Activated T-helper 17 cell treated with anti-CD3 and anti-CD28 coated beads, Interleukin-2, amount 50 U/mL, for 72 hours (primary cell): Measurements from ENCODE around the gene HOXA3. TPM values are rescaled to one million over a fixed set of nuclear protein-coding genes. Genes with fewer than 3 reads are reported as not detected.

Experiments
- ATAC-seq: fragments of 150-1000 bp; cut with Tn5 transposase; replicated peaks from 2 replicates; pipeline ENCODE4 v1.10.0; 2021; ENCODE audit warnings: mild to moderate bottlenecking, moderate library complexity
- H3K27ac Mint-ChIP-seq: one replicate; pipeline ENCODE4 v1.8.0; 2022; ENCODE audit warnings: mixed read lengths
- H3K27me3 Mint-ChIP-seq: one replicate; pipeline ENCODE4 v1.8.0; 2022; ENCODE audit warnings: mixed read lengths
- H3K36me3 Mint-ChIP-seq: one replicate; pipeline ENCODE4 v1.8.0; 2022; ENCODE audit warnings: low read depth, mild to moderate bottlenecking, mixed read lengths
- H3K4me1 Mint-ChIP-seq: one replicate; pipeline ENCODE4 v1.8.0; 2022; ENCODE audit warnings: mixed read lengths
- H3K4me3 Mint-ChIP-seq: one replicate; pipeline ENCODE4 v1.8.0; 2022; ENCODE audit warnings: mild to moderate bottlenecking, mixed read lengths
- H3K9me3 Mint-ChIP-seq: one replicate; pipeline ENCODE4 v1.8.0; 2022; ENCODE audit warnings: mixed read lengths
- total RNA-seq, 2 donors: library from RNA; stranded (reverse); gene quantifications; one replicate each; pipeline ENCODE4 v1.2.3, GENCODE V29; 2022

Gene HOXA3
- total RNA-seq, 2 donors from 2014 or later = not detected

GRCh38 chr7:27111042-27111750, 41.2 kb downstream of the HOXA3 start:
- peaks cover 10% of the 10 kb centered on the region for H3K27me3 Mint-ChIP-seq
- no peak overlapping the region for H3K4me3 Mint-ChIP-seq
- H3K27ac Mint-ChIP-seq = no peak overlapping the region
- H3K36me3 Mint-ChIP-seq = no peaks in the 10 kb centered on the region
- H3K9me3 Mint-ChIP-seq = no peaks in the 10 kb centered on the region
- no peak for ATAC-seq
- H3K4me1 Mint-ChIP-seq = peaks cover 4% of the 10 kb centered on the region

DNA sequence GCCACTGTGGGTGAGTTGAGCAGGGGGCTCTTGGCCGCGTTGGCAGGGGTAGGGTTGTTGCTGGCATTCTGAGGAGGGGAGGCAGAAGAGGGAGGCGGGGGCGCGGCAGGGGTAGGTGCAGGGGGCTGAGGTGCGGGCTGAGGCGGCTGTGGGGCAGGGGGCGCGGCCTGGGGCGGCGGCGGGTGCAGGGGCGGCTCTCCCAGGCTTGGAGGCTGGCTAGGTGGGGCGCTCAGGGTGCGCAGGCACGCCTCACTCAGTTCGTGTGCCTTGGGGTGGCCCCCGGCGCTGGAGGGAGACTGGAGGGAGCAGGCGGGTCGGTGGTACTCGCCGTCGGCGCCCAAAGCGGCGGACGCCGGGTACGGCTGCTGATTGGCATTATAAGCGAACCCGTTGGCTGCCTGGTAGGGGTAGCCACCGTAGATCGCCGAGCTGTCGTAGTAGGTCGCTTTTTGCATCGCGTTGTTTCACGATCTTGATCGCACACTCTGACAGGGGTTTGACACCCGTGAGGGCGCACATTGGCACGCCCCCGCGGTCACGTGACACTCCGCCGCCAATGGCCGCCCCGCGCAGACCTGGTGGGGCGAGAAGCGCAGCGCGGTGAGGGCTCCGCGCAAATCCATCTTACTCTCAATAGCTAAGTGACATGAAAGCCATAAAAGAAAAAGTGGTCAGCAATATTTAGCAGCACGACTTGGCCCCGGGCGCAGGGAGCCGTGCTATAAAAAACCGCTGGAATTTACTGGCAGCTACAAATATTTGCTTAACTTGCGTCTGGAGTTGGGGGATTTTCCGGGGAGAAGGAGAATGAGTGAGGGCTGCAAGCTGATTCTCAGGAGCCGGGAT, 42.0 kb downstream of the HOXA3 start:
- no peaks in the 10 kb centered on the region for H3K36me3 Mint-ChIP-seq
- H3K9me3 Mint-ChIP-seq = no peaks in the 10 kb centered on the region
- H3K4me3 Mint-ChIP-seq = no peak overlapping the region
- no peak overlapping the region for H3K27ac Mint-ChIP-seq
- H3K4me1 Mint-ChIP-seq = peaks cover 4% of the 10 kb centered on the region
- ATAC-seq = no peak
- H3K27me3 Mint-ChIP-seq = peaks cover 11% of the 10 kb centered on the region

GRCh38 chr7:27109466-27110185, 42.8 kb downstream of the HOXA3 start:
- no peak for ATAC-seq
- H3K9me3 Mint-ChIP-seq = no peaks in the 10 kb centered on the region
- no peaks in the 10 kb centered on the region for H3K36me3 Mint-ChIP-seq
- H3K27me3 Mint-ChIP-seq = peaks cover 15% of the 10 kb centered on the region
- peaks cover 4% of the 10 kb centered on the region for H3K4me1 Mint-ChIP-seq
- no peak overlapping the region for H3K27ac Mint-ChIP-seq
- H3K4me3 Mint-ChIP-seq = no peak overlapping the region

GRCh38 chr7:27108390-27109127, 43.8 kb downstream of the HOXA3 start:
- no peaks in the 10 kb centered on the region for H3K36me3 Mint-ChIP-seq
- H3K27me3 Mint-ChIP-seq = peaks cover 25% of the 10 kb centered on the region
- H3K4me1 Mint-ChIP-seq = peaks cover 8% of the 10 kb centered on the region

GRCh38 chr7:27107391-27108381, 44.7 kb downstream of the HOXA3 start:
- H3K9me3 Mint-ChIP-seq = no peaks in the 10 kb centered on the region
- H3K4me1 Mint-ChIP-seq = peaks cover 14% of the 10 kb centered on the region
- no peak for ATAC-seq
- H3K4me3 Mint-ChIP-seq = no peak overlapping the region
- no peak overlapping the region for H3K27ac Mint-ChIP-seq
- peaks cover 4% of the 10 kb centered on the region for H3K36me3 Mint-ChIP-seq
- H3K27me3 Mint-ChIP-seq = peaks cover 30% of the 10 kb centered on the region

More at GRCh38 chr7:27108390-27109127, 43.8 kb downstream of the HOXA3 start:
- Mint-ChIP-seq H3K4me3 (no peak overlapping the region), H3K27ac (no peak overlapping the region), H3K9me3 (no peaks in the 10 kb centered on the region)
- no peak for ATAC-seq

DNA sequence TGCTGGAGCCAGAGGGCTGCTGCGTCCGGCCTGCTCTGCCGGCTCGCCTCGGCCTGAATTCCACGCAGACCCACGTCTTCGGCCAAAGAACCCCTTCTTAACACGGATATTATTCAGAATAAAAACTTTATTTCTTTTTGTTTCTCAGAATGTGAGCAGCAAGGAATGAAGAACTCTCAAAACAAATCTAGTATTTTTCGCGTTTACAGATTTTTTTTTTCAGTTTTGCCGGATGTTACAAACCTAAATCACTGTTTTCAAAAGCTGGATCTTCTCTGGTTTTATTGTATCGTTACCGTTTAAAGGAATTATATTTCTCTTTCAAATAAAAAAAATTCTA, 45.5 kb downstream of the HOXA3 start:
- Mint-ChIP-seq H3K27ac (no peak overlapping the region), H3K27me3 (peaks cover 35% of the 10 kb centered on the region), H3K36me3 (peaks cover 11% of the 10 kb centered on the region), H3K4me3 (no peak overlapping the region), H3K9me3 (no peaks in the 10 kb centered on the region), H3K4me1 (peaks cover 17% of the 10 kb centered on the region)
- no peak for ATAC-seq

- no peak for ATAC-seq
- H3K27me3 Mint-ChIP-seq = peaks cover 37% of the 10 kb centered on the region
- H3K27ac Mint-ChIP-seq = no peak overlapping the region
- no peaks in the 10 kb centered on the region for H3K9me3 Mint-ChIP-seq
- H3K4me1 Mint-ChIP-seq = peaks cover 17% of the 10 kb centered on the region
- H3K36me3 Mint-ChIP-seq = peaks cover 16% of the 10 kb centered on the region
- no peak overlapping the region for H3K4me3 Mint-ChIP-seq
Measured at GRCh38 chr7:27106181-27106900, 46.0 kb downstream of the HOXA3 start.

- ATAC-seq = no peak
- Mint-ChIP-seq H3K27me3 (peaks cover 44% of the 10 kb centered on the region), H3K36me3 (peaks cover 25% of the 10 kb centered on the region), H3K27ac (no peak overlapping the region), H3K4me3 (no peak overlapping the region), H3K4me1 (peaks cover 17% of the 10 kb centered on the region), H3K9me3 (no peaks in the 10 kb centered on the region)
Measured at GRCh38 chr7:27105301-27106031, 46.9 kb downstream of the HOXA3 start.

- peaks cover 35% of the 10 kb centered on the region for H3K36me3 Mint-ChIP-seq
- H3K9me3 Mint-ChIP-seq = no peaks in the 10 kb centered on the region
- peaks cover 53% of the 10 kb centered on the region for H3K27me3 Mint-ChIP-seq
- H3K27ac Mint-ChIP-seq = no peak overlapping the region
- ATAC-seq = no peak
- peaks cover 17% of the 10 kb centered on the region for H3K4me1 Mint-ChIP-seq
- H3K4me3 Mint-ChIP-seq = no peak overlapping the region
Measured at GRCh38 chr7:27104341-27105058, 47.9 kb downstream of the HOXA3 start.

GRCh38 chr7:27103489-27104226, 48.7 kb downstream of the HOXA3 start:
- ATAC-seq = no peak
- Mint-ChIP-seq H3K9me3 (no peaks in the 10 kb centered on the region), H3K36me3 (peaks cover 37% of the 10 kb centered on the region), H3K27me3 (peaks cover 55% of the 10 kb centered on the region), H3K4me1 (peaks cover 17% of the 10 kb centered on the region), H3K4me3 (no peak overlapping the region), H3K27ac (no peak overlapping the region)

DNA sequence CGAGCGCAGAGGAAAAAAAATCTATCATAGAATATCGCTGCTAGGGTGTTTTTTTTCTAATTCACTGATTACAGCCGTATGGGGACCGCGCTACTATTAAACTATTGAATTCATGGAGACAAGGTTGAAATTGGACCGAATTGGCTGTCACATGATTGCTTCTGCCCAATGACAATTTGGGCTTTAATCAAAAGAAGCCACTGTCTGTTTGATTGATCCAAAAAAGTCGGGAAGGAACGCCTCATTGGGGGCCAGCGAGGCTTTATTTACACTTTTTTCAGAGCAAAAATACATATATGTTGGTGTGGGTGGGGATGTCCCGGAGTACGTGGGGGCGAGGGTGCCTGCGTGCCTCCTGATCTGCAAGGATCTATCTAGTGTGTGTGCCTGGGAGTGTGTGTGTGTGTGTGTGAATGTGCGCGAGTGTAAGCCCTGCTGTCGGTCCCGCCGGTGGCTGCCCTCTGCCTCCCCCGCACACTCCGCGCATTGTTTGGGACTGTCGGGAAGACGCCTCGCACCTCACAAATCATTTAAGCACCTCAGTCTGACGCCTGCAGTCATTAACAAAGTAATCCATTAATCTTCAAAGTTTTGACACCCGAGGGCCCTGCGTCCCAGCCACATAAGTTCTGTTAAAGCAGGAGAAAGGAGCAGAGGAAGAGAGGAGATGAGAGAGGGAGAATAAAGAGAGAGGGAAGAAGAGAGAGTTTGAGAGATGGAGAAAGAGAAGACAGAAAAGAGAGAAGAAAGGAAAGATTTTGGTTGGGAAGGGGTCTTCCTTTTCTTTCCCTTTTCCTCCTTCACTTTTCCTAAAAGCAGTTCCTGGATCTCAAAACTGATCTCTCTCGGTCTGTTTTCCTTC, 49.6 kb downstream of the HOXA3 start, which contains the start of gene HOXA2:
TSS of gene HOXA2 (minus strand) at position 103 of the 862 bp plus-strand sequence. CDS start 183 bp downstream, outside the sequence.
- ATAC-seq = no peak

More for the DNA sequence above, 49.6 kb downstream of the HOXA3 start, which contains the start of gene HOXA2:
- peaks cover 17% of the 10 kb centered on the region for H3K4me1 Mint-ChIP-seq
- H3K4me3 Mint-ChIP-seq = peak within 1 kb of the TSS; percentile 43
- no peaks in the 10 kb centered on the region for H3K9me3 Mint-ChIP-seq
- H3K27me3 Mint-ChIP-seq = peaks cover 55% of the 10 kb centered on the region
- H3K27ac Mint-ChIP-seq = no peak within 1 kb of the TSS
- peaks cover 37% of the 10 kb centered on the region for H3K36me3 Mint-ChIP-seq
